MM.1S (cell line): ENCODE results near the gene SLC24A3.
"Not testable (repeated sequence)": the region's sequence is repeated elsewhere in the genome, so short reads cannot be mapped to it uniquely, and the experiment has no call there.

Source experiments
- DNase-seq: peaks from one replicate; pipeline ENCODE4 v3.0.0-alpha.2; 2015
- H2AFZ ChIP-seq: fragments of 300-600 bp; sonication (generic); 2 replicates; pipeline ENCODE4 v1.6.0; 2016; ENCODE audit warnings: antibody characterized with exemption, low read length
- H3F3A ChIP-seq: fragments of 300-600 bp; sonication (generic); 2 replicates; pipeline ENCODE4 v1.6.1; 2016; ENCODE audit warnings: mild to moderate bottlenecking, antibody characterized with exemption, low read length, moderate library complexity, mixed read lengths; ENCODE audit not compliant: insufficient read depth
- H3K27ac ChIP-seq: fragments of 300-600 bp; sonication (generic); 2 replicates; pipeline ENCODE4 v1.5.1; 2016; ENCODE audit warnings: mild to moderate bottlenecking, low read length
- H3K27me3 ChIP-seq: fragments of 300-600 bp; sonication (generic); replicated peaks from 2 replicates; pipeline ENCODE4 v1.6.0; 2016; ENCODE audit warnings: low read length; ENCODE audit not compliant: insufficient read depth
- H3K36me3 ChIP-seq: fragments of 300-600 bp; sonication (generic); replicated peaks from 2 replicates; pipeline ENCODE4 v1.6.1; 2016; ENCODE audit warnings: mild to moderate bottlenecking, low read length, mixed read lengths; ENCODE audit not compliant: insufficient read depth
- H3K4me1 ChIP-seq: fragments of 300-600 bp; sonication (generic); 2 replicates; pipeline ENCODE4 v1.6.1; 2016; ENCODE audit warnings: low read length, mixed read lengths
- H3K4me2 ChIP-seq: fragments of 300-600 bp; sonication (generic); 2 replicates; pipeline ENCODE4 v1.6.0; 2016; ENCODE audit warnings: low read depth, low read length
- H3K4me3 ChIP-seq: fragments of 300-600 bp; sonication (generic); 2 replicates; pipeline ENCODE4 v1.5.1; 2016; ENCODE audit warnings: low read length, mixed read lengths
- H3K79me2 ChIP-seq: fragments of 300-600 bp; sonication (generic); 2 replicates; pipeline ENCODE4 v1.6.1; 2016; ENCODE audit warnings: mixed run types, low read length, mixed read lengths
- H3K9ac ChIP-seq: fragments of 300-600 bp; sonication (generic); 2 replicates; pipeline ENCODE4 v1.6.1; 2016; ENCODE audit warnings: low read length, mixed read lengths
- H3K9me2 ChIP-seq: fragments of 300-600 bp; sonication (generic); replicated peaks from 2 replicates; pipeline ENCODE4 v1.6.1; 2016; ENCODE audit warnings: mild to moderate bottlenecking, low read length, mixed read lengths; ENCODE audit not compliant: insufficient read depth
- H3K9me3 ChIP-seq: fragments of 300-600 bp; sonication (generic); replicated peaks from 2 replicates; pipeline ENCODE4 v1.6.1; 2016; ENCODE audit warnings: mild to moderate bottlenecking, low read length, mixed read lengths; ENCODE audit not compliant: insufficient read depth
- H4K20me1 ChIP-seq: fragments of 300-600 bp; sonication (generic); 2 replicates; pipeline ENCODE4 v1.6.1; 2016; ENCODE audit warnings: mild to moderate bottlenecking, low read length, moderate library complexity, mixed read lengths; ENCODE audit not compliant: insufficient read depth
- CTCF ChIP-seq: fragments of 300-600 bp; sonication (generic); IDR thresholded peaks from 2 replicates; pipeline ENCODE4 v1.5.1; 2016; ENCODE audit warnings: antibody characterized with exemption, low read length, mixed read lengths
- EZH2 ChIP-seq: fragments of 300-600 bp; sonication (generic); optimal IDR thresholded peaks from 2 replicates; pipeline ENCODE3; 2017; ENCODE audit warnings: low read depth, mild to moderate bottlenecking, antibody characterized with exemption, low read length, mixed read lengths
- EZH2phosphoT487 ChIP-seq: fragments of 300-600 bp; sonication (generic); IDR thresholded peaks from 2 replicates; pipeline ENCODE4 v1.6.1; 2018; ENCODE audit warnings: antibody characterized with exemption, low read length

SLC24A3 gene

GRCh38 chr20:19749618-19750071 is 537.2 kb downstream of the SLC24A3 start:
- Histone ChIP-seq H3K79me2 (no peaks in the 10 kb centered on the region), H3K4me1 (no peaks in the 10 kb centered on the region), H3K9me2 (no peaks in the 10 kb centered on the region), H3K9ac (no peak overlapping the region), H3K4me3 (no peak overlapping the region), H3K36me3 (no peaks in the 10 kb centered on the region), H3K4me2 (no peak overlapping the region), H2AFZ (no peak overlapping the region), H3K9me3 (no peaks in the 10 kb centered on the region), H3F3A (no peaks in the 10 kb centered on the region), H3K27me3 (no peaks in the 10 kb centered on the region), H3K27ac (no peak overlapping the region), H4K20me1 (no peaks in the 10 kb centered on the region)
- TF ChIP-seq EZH2 = no peak
- TF ChIP-seq CTCF = no peak
- TF ChIP-seq EZH2phosphoT487 = no peak
- DNase-seq = no peak

GRCh38 chr20:19750101-19750606 is 537.7 kb downstream of the SLC24A3 start:
- no peaks in the 10 kb centered on the region for H3K36me3 ChIP-seq
- no peak overlapping the region for H3K27ac ChIP-seq
- no peaks in the 10 kb centered on the region for H3K27me3 ChIP-seq
- no peaks in the 10 kb centered on the region for H3F3A ChIP-seq
- H3K4me3 ChIP-seq = no peak overlapping the region
- no peak overlapping the region for H3K4me2 ChIP-seq
- TF ChIP-seq EZH2 (no peak), EZH2phosphoT487 (no peak), CTCF (no peak)
- no peak for DNase-seq
- H3K79me2 ChIP-seq = no peaks in the 10 kb centered on the region
- H3K9me2 ChIP-seq = no peaks in the 10 kb centered on the region
- no peaks in the 10 kb centered on the region for H4K20me1 ChIP-seq
- H3K9me3 ChIP-seq = no peaks in the 10 kb centered on the region
- no peaks in the 10 kb centered on the region for H3K4me1 ChIP-seq
- no peak overlapping the region for H3K9ac ChIP-seq
- no peak overlapping the region for H2AFZ ChIP-seq

GRCh38 chr20:19750907-19751636 is 538.6 kb downstream of the SLC24A3 start:
- peak overlapping the region; percentile 13; the same call in 1 of the 2 replicates for H2AFZ ChIP-seq
- no peaks in the 10 kb centered on the region for H3K9me2 ChIP-seq
- H3K4me1 ChIP-seq = no peaks in the 10 kb centered on the region
- no peaks in the 10 kb centered on the region for H3K9me3 ChIP-seq
- no peak for TF ChIP-seq EZH2phosphoT487
- TF ChIP-seq EZH2 = no peak
- TF ChIP-seq CTCF = no peak
- no peaks in the 10 kb centered on the region for H3K79me2 ChIP-seq
- no peak overlapping the region for H3K27ac ChIP-seq
- no peaks in the 10 kb centered on the region for H4K20me1 ChIP-seq
- no peak for DNase-seq
- no peaks in the 10 kb centered on the region for H3K27me3 ChIP-seq
- H3K9ac ChIP-seq = no peak overlapping the region
- no peak overlapping the region for H3K4me2 ChIP-seq
- no peaks in the 10 kb centered on the region for H3K36me3 ChIP-seq
- H3F3A ChIP-seq = no peaks in the 10 kb centered on the region
- H3K4me3 ChIP-seq = no peak overlapping the region

GRCh38 chr20:19754201-19754600 is 541.8 kb downstream of the SLC24A3 start:
- not testable (repeated sequence) for H3F3A ChIP-seq, H3K9me3 ChIP-seq, H4K20me1 ChIP-seq, H3K9ac ChIP-seq, H2AFZ ChIP-seq, H3K36me3 ChIP-seq, H3K9me2 ChIP-seq, H3K27ac ChIP-seq, H3K4me3 ChIP-seq, H3K4me1 ChIP-seq, H3K4me2 ChIP-seq, H3K79me2 ChIP-seq, DNase-seq, H3K27me3 ChIP-seq
